Measurements from ENCODE around the gene SORCS3.

- TF ChIP-seq, protein P1, sequence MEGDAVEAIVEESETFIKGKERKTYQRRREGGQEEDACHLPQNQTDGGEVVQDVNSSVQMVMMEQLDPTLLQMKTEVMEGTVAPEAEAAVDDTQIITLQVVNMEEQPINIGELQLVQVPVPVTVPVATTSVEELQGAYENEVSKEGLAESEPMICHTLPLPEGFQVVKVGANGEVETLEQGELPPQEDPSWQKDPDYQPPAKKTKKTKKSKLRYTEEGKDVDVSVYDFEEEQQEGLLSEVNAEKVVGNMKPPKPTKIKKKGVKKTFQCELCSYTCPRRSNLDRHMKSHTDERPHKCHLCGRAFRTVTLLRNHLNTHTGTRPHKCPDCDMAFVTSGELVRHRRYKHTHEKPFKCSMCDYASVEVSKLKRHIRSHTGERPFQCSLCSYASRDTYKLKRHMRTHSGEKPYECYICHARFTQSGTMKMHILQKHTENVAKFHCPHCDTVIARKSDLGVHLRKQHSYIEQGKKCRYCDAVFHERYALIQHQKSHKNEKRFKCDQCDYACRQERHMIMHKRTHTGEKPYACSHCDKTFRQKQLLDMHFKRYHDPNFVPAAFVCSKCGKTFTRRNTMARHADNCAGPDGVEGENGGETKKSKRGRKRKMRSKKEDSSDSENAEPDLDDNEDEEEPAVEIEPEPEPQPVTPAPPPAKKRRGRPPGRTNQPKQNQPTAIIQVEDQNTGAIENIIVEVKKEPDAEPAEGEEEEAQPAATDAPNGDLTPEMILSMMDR (IDR thresholded peaks at IDR 0.05), result no peak
- TF ChIP-seq POLR2A (IDR thresholded peaks at IDR 0.05), result no peak
Measured at GRCh38 chr10:104906112-104906511, 265.0 kb downstream of the SORCS3 start.
